ENCODE measurements around the gene GCHFR.

Gene GCHFR

DNA sequence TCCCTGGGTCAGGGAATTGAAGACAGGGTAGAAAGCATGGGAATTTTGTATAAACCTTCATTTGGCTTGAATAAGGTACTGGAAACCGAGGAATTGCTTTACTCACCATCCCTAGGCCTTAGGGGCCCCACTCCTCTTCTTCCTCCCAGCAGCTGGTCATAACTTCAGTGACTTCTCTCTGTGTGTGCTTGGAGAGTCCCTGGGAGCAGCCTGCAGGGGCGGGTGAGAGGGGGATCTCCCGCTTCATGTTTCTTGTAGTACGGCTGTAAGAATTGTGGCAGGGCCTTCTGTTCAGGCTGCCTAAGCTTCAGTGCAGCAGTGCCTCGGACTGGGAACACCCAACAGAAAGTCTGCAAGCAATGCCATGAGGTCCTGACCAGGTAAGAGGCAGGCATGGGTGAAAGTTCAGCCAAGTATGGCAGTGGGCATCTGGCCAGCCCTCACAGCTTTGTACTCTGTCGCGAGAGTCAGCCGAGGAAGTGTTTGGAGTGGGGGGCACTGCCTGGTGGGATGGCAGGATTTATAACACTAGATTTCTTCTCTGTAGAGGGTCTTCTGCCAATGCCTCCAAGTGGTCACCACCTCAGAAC, 45.1 kb downstream of the GCHFR start:
- no peak for DNase-seq (ENCODE audit: extremely low read depth in 1 of 2, low read depth in 1 of 2)

DNA sequence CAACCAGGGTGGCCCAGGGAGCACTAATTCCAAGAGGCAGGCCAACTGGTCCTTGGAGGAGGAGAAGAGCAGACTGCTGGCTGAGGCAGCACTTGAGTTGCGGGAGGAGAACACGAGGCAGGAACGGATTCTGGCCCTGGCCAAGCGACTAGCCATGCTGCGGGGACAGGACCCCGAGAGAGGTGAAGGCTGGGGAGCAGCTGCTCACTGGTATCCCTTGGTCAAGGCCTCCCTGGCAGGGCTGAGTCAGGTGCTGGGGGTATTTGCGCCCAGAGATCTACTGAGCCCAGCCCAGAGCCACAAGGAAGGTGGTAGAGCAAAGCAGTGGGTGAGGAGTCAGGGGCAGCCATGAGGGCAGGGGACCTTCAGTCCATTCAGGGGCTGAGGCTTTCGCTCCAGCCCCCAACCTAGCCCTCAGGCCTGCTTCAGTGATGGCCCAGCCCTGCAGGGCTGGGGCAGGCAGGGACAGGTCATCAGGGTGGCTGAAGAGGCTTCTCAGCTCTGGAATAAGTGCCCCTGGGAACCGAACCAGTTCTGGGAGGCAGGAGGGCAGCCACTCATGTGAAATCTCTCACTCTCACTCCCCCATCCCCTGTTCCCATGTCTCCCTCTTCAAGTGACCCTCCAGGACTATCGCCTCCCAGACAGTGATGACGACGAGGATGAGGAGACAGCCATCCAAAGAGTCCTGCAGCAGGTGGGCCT, 49.0 kb downstream of the GCHFR start:
- DNase-seq (ENCODE audit: extremely low read depth in 1 of 2, low read depth in 1 of 2) = no peak

DNA sequence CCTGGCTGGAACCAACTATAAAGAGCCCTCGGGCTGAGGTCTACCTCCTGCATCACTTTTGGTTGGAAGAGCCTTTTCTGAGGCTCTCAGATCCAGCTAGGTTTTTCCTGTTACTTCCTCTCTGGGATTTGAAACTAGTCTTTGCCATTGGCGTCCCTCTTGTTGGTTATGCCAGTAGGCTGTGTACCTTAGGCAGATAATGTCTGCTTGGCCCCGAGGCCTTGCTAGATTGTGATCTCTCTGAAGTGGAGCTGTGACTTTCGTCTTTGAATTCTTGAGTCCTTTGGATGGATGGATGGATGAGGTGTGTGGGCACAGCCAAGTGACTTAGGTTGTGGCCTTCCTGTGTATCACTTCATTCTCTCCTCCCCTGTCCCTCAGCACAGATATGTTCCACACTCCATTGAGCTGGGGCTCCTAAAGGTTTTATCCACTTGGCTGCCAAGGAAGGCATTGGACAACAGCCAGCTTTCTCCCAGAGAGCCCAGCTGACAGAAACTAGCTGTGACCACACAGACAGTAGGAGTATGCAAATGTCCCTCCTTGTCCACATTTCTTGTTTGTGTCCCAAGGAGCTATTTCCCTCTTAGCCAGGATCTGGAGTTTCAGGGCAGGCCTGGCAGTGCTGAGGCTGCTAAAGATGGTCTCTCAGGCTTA, 51.3 kb downstream of the GCHFR start:
- no peak for DNase-seq (ENCODE audit: extremely low read depth in 1 of 2, low read depth in 1 of 2)
